Calu3 (cell line): Measurements from ENCODE around the gene MSL1. TPM values are rescaled to one million over a fixed set of nuclear protein-coding genes. Genes with fewer than 3 reads are reported as not detected.

Experiments
- BruUV-seq: library from RNA; stranded (reverse); fragments of 400-500 nt; replicated peaks from 2 replicates; lab custom pipeline; 2021; lab: Mats Ljungman, UMichigan
- CTCF ChIA-PET: fragments of 300-600 bp; sonication (Branson Sonifier 250); formaldehyde crosslinking; loops from one replicate; lab custom pipeline; 2022; ENCODE audit warnings: antibody characterized with exemption; lab: Charles Lee
- DNase-seq: peaks from one replicate; pipeline ENCODE4 v3.0.0; 2022
- H3K27ac Mint-ChIP-seq: one replicate; pipeline ENCODE4 v1.8.0; 2022; ENCODE audit warnings: mixed read lengths; ENCODE audit not compliant: unreplicated experiment
- H3K27me3 Mint-ChIP-seq: one replicate; pipeline ENCODE4 v1.8.0; 2022; ENCODE audit warnings: mixed read lengths; ENCODE audit not compliant: unreplicated experiment
- H3K36me3 Mint-ChIP-seq: one replicate; pipeline ENCODE4 v1.8.0; 2022; ENCODE audit warnings: mild to moderate bottlenecking, moderate library complexity, mixed read lengths; ENCODE audit not compliant: insufficient read depth, unreplicated experiment
- H3K4me1 Mint-ChIP-seq: one replicate; pipeline ENCODE4 v1.8.0; 2022; ENCODE audit warnings: mild to moderate bottlenecking, low read depth, mixed read lengths; ENCODE audit not compliant: unreplicated experiment
- H3K4me3 Mint-ChIP-seq: one replicate; pipeline ENCODE4 v1.8.0; 2022; ENCODE audit warnings: mild to moderate bottlenecking, low read depth, moderate library complexity, mixed read lengths; ENCODE audit not compliant: unreplicated experiment
- H3K9me3 Mint-ChIP-seq: one replicate; pipeline ENCODE4 v1.8.0; 2022; ENCODE audit warnings: low read depth, mixed read lengths; ENCODE audit not compliant: unreplicated experiment
- intact Hi-C: fragments of 100-400 bp; cut with micrococcal nuclease; formaldehyde crosslinking; loops from one replicate; pipeline ENCODE4 v1.10.0; 2022; ENCODE audit not compliant: unreplicated experiment
- total RNA-seq: library from RNA; stranded (reverse); gene quantifications from 2 replicates; pipeline ENCODE4 v1.2.3, GENCODE V29; 2022
- TF ChIP-seq, protein P1 (sequence below): fragments of 200-600 bp; IDR thresholded peaks from one replicate; pipeline ENCODE4 v1.8.0; 2022; ENCODE audit warnings: antibody characterized with exemption; ENCODE audit not compliant: unreplicated experiment

The MSL1 gene
- total RNA-seq, 1 experiment from 2014 or later = 505 TPM

- Mint-ChIP-seq H3K27ac (peak overlapping the region; percentile 0), H3K9me3 (no peaks in the 10 kb centered on the region), H3K4me1 (peaks cover 92% of the 10 kb centered on the region), H3K27me3 (no peaks in the 10 kb centered on the region), H3K4me3 (no peak overlapping the region), H3K36me3 (peaks cover 36% of the 10 kb centered on the region)
- CTCF ChIA-PET = interaction anchor here (0.6 to 16.6 kb wide), 14 partner anchors 8 to 423 kb away, joined by 3 to 1006 read pairs (median 4); partner anchors contain the start of genes CASC3, MED24, MSL1 and THRA
- DNase-seq = peak; percentile 88
- intact Hi-C loops = no loop called here
- TF ChIP-seq, protein P1, sequence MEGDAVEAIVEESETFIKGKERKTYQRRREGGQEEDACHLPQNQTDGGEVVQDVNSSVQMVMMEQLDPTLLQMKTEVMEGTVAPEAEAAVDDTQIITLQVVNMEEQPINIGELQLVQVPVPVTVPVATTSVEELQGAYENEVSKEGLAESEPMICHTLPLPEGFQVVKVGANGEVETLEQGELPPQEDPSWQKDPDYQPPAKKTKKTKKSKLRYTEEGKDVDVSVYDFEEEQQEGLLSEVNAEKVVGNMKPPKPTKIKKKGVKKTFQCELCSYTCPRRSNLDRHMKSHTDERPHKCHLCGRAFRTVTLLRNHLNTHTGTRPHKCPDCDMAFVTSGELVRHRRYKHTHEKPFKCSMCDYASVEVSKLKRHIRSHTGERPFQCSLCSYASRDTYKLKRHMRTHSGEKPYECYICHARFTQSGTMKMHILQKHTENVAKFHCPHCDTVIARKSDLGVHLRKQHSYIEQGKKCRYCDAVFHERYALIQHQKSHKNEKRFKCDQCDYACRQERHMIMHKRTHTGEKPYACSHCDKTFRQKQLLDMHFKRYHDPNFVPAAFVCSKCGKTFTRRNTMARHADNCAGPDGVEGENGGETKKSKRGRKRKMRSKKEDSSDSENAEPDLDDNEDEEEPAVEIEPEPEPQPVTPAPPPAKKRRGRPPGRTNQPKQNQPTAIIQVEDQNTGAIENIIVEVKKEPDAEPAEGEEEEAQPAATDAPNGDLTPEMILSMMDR = no peak
- BruUV-seq = no TSS peak
Measured at GRCh38 chr17:40104594-40105486, 16.9 kb upstream of the MSL1 start.

- no peaks in the 10 kb centered on the region for H3K27me3 Mint-ChIP-seq
- peaks cover 23% of the 10 kb centered on the region for H3K36me3 Mint-ChIP-seq
- no TSS peak for BruUV-seq
- intact Hi-C loops = no loop called here
- DNase-seq = no peak
- no peaks in the 10 kb centered on the region for H3K9me3 Mint-ChIP-seq
- TF ChIP-seq, protein P1 = no peak
- CTCF ChIA-PET = interaction anchor here (0.6 to 16.6 kb wide), 9 partner anchors 7 to 491 kb away, joined by 3 to 1006 read pairs (median 5); partner anchors contain the start of genes MED24 and THRA
- peaks cover 92% of the 10 kb centered on the region for H3K4me1 Mint-ChIP-seq
- no peak overlapping the region for H3K4me3 Mint-ChIP-seq
- H3K27ac Mint-ChIP-seq = no peak overlapping the region
Measured at GRCh38 chr17:40105861-40106759, 15.7 kb upstream of the MSL1 start.

GRCh38 chr17:40106760-40107521, 14.8 kb upstream of the MSL1 start:
- CTCF ChIA-PET = interaction anchor here (0.5 to 16.6 kb wide), 15 partner anchors 14 to 1037 kb away, joined by 3 to 1006 read pairs (median 3); partner anchors contain the start of genes MED24 and THRA
- Mint-ChIP-seq H3K9me3 (no peaks in the 10 kb centered on the region), H3K27me3 (no peaks in the 10 kb centered on the region), H3K36me3 (peaks cover 23% of the 10 kb centered on the region), H3K4me1 (peaks cover 92% of the 10 kb centered on the region), H3K27ac (no peak overlapping the region), H3K4me3 (no peak overlapping the region)
- TF ChIP-seq, protein P1 = no peak
- DNase-seq = no peak
- no TSS peak for BruUV-seq
- intact Hi-C loops = no loop called here
